ENCODE measurements around the gene CNTROB. TPM values are rescaled to one million over a fixed set of nuclear protein-coding genes. Genes with fewer than 3 reads are reported as not detected.
"Not testable (repeated sequence)": the region's sequence is repeated elsewhere in the genome, so short reads cannot be mapped to it uniquely, and the experiment has no call there.

Gene CNTROB
- total RNA-seq, 1 donor from 2014 or later: 12.0 TPM

- intact Hi-C loops (cut with DNase I): no loop called here
- peak; percentile 74 for DNase-seq (ENCODE audit: low spot score)
These were observed 481 bp downstream of the CNTROB start for GRCh38 chr17:7932483-7932891.

- DNase-seq (ENCODE audit: low spot score): peak; percentile 62
- intact Hi-C loops (cut with DNase I): no loop called here
These were observed 943 bp downstream of the CNTROB start for GRCh38 chr17:7932949-7933348.

GRCh38 chr17:7935859-7936258, 3.9 kb downstream of the CNTROB start:
- intact Hi-C loops (cut with DNase I): no loop called here
- peak; percentile 4 for DNase-seq (ENCODE audit: low spot score)

GRCh38 chr17:7940034-7940433, 8.0 kb downstream of the CNTROB start:
- intact Hi-C loops (cut with DNase I): no loop called here
- no peak for DNase-seq (ENCODE audit: low spot score)

GRCh38 chr17:7940743-7941142, 8.7 kb downstream of the CNTROB start:
- intact Hi-C loops (cut with DNase I): no loop called here
- DNase-seq (ENCODE audit: low spot score): no peak

GRCh38 chr17:7943291-7943690, 11.3 kb downstream of the CNTROB start:
- peak; percentile 24 for DNase-seq (ENCODE audit: low spot score)

GRCh38 chr17:7944326-7944725, 12.3 kb downstream of the CNTROB start:
- DNase-seq (ENCODE audit: low spot score): peak; percentile 49
- intact Hi-C loops (cut with DNase I): no loop called here

More at GRCh38 chr17:7943291-7943690, 11.3 kb downstream of the CNTROB start:
- intact Hi-C loops (cut with DNase I): no loop called here

- DNase-seq (ENCODE audit: low spot score): peak; percentile 19
- intact Hi-C loops (cut with DNase I): no loop called here
These were observed 13.6 kb downstream of the CNTROB start for GRCh38 chr17:7945651-7946050.

GRCh38 chr17:7946441-7946840, 14.4 kb downstream of the CNTROB start:
- DNase-seq (ENCODE audit: low spot score): no peak
- intact Hi-C loops (cut with DNase I): no loop called here

GRCh38 chr17:7947651-7948050, 15.6 kb downstream of the CNTROB start:
- intact Hi-C loops (cut with DNase I): no loop called here
- DNase-seq (ENCODE audit: low spot score): no peak

- intact Hi-C loops (cut with DNase I): no loop called here
- no peak for DNase-seq (ENCODE audit: low spot score)
These were observed 18.6 kb downstream of the CNTROB start for GRCh38 chr17:7950578-7950977.

- DNase-seq (ENCODE audit: low spot score): no peak
- intact Hi-C loops (cut with DNase I): no loop called here
These were observed 19.3 kb downstream of the CNTROB start for GRCh38 chr17:7951143-7951792.

GRCh38 chr17:7953266-7953665, 21.3 kb downstream of the CNTROB start:
- DNase-seq (ENCODE audit: low spot score); intact Hi-C loops (cut with DNase I): not testable (repeated sequence)

GRCh38 chr17:7955414-7956227, 23.6 kb downstream of the CNTROB start:
- intact Hi-C loops (cut with DNase I): no loop called here
- DNase-seq (ENCODE audit: low spot score): no peak

GRCh38 chr17:7956228-7956965, 24.4 kb downstream of the CNTROB start:
- intact Hi-C loops (cut with DNase I): no loop called here
- peak; percentile 83 for DNase-seq (ENCODE audit: low spot score)

GRCh38 chr17:7959503-7960253, 27.7 kb downstream of the CNTROB start:
- DNase-seq (ENCODE audit: low spot score): no peak
- intact Hi-C loops (cut with DNase I): no loop called here

- intact Hi-C loops (cut with DNase I): no loop called here
- DNase-seq (ENCODE audit: low spot score): no peak
These were observed 29.4 kb downstream of the CNTROB start for GRCh38 chr17:7961421-7961820.

- intact Hi-C loops (cut with DNase I): no loop called here
- no peak for DNase-seq (ENCODE audit: low spot score)
These were observed 35.7 kb downstream of the CNTROB start for GRCh38 chr17:7967751-7968150.

- DNase-seq (ENCODE audit: low spot score): no peak
- intact Hi-C loops (cut with DNase I): no loop called here
These were observed 37.4 kb downstream of the CNTROB start for GRCh38 chr17:7969433-7969832.

- intact Hi-C loops (cut with DNase I): no loop called here
- no peak for DNase-seq (ENCODE audit: low spot score)
These were observed 39.6 kb downstream of the CNTROB start for GRCh38 chr17:7971651-7972050.
